ENCODE results near the gene DUS1L. TPM values are rescaled to one million over a fixed set of nuclear protein-coding genes. Genes with fewer than 3 reads are reported as not detected.

DUS1L gene
- total and polyA plus RNA-seq, 2 experiments from 2014 or later = 66.0 to 122 TPM

- TF ChIP-seq ZNF462 (CRISPR knock-in tag; IDR thresholded peaks at IDR 0.05) = no peak
These were observed 51.8 kb downstream of the DUS1L start (continued) for GRCh38 chr17:82013772-82014321.

DNA sequence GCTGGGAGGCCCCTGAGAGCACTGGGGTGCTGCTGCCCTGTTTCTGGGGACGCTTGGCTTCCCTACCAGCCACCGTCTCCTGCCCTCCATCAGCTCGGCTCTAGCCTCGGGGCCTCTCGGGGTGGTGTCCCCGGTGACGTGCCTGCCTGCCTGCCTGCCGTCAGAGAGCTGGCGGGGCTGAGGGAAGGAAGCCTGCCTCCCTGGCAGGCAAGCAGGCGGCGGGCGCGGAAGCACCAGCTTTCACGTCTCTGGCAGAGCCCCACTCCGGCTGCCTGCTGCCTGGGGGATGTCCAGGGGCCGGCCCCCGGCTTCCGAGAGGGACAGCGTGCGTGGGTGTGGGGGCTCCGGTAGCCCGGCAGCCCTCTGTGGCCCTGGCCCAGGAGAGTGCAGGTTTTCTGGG is 52.3 kb downstream of the DUS1L start:
- no peaks in the 10 kb centered on the region for H3K9me2 ChIP-seq (ENCODE audit: insufficient read depth)
- Mint-ChIP-seq H3K27ac (no peak overlapping the region), H3K4me1 (no peaks in the 10 kb centered on the region), H3K27me3 (ENCODE audit: insufficient read depth, low read depth, poor library complexity) (peaks cover 4% of the 10 kb centered on the region), H3K36me3 (ENCODE audit: low read depth) (peaks cover under 1% of the 10 kb centered on the region; the same call in 1 of the 3 replicates), H3K9me3 (no peaks in the 10 kb centered on the region), H3K4me3 (no peak overlapping the region)
- H3K36me3 ChIP-seq (ENCODE audit: insufficient read depth) = no peaks in the 10 kb centered on the region
- ATAC-seq = no peak
- no peak overlapping the region for H3K27ac ChIP-seq (ENCODE audit: low read depth)
- H4K20me1 ChIP-seq (replicated peaks; ENCODE audit: insufficient read depth) = no peaks in the 10 kb centered on the region; the same call in 1 of the 2 replicates
- H3K4me3 ChIP-seq = no peak overlapping the region
- no peaks in the 10 kb centered on the region; the same call in 1 of the 2 replicates for H3K4me1 ChIP-seq (ENCODE audit: insufficient read depth)
- 0 out of 2 replicates have a peak, but pooled peaks cover under 1% of the 10 kb centered on the region for H3F3A ChIP-seq (replicated peaks; ENCODE audit: low read depth)
- no peaks in the 10 kb centered on the region for H3K79me2 ChIP-seq (replicated peaks; ENCODE audit: insufficient read depth)
- no peak overlapping the region for H3K4me2 ChIP-seq
- H3K27me3 ChIP-seq (ENCODE audit: insufficient read depth) = no peaks in the 10 kb centered on the region
- no peak for DNase-seq (ENCODE audit: low spot score)
- no peak overlapping the region for H2AFZ ChIP-seq
- TF ChIP-seq ZNF331 (CRISPR knock-in tag; IDR thresholded peaks at IDR 0.05; ENCODE audit: low read depth) (no peak), EZH2phosphoT487 (IDR thresholded peaks at IDR 0.05; ENCODE audit: unreplicated experiment) (no peak), ZNF114 (CRISPR knock-in tag; IDR thresholded peaks at IDR 0.05) (no peak), CTCF (conservative IDR thresholded peaks at IDR 0.05; ENCODE audit: low read depth in 2 of 2) (no peak), POLR2AphosphoS5 (IDR thresholded peaks at IDR 0.05; ENCODE audit: low read depth) (no peak), CREB1 (CRISPR knock-in tag; IDR thresholded peaks at IDR 0.05; ENCODE audit: low read depth) (no peak), STAT1 (IDR thresholded peaks at IDR 0.05; ENCODE audit: unreplicated experiment) (no peak)
- TF ChIP-seq, protein P1, sequence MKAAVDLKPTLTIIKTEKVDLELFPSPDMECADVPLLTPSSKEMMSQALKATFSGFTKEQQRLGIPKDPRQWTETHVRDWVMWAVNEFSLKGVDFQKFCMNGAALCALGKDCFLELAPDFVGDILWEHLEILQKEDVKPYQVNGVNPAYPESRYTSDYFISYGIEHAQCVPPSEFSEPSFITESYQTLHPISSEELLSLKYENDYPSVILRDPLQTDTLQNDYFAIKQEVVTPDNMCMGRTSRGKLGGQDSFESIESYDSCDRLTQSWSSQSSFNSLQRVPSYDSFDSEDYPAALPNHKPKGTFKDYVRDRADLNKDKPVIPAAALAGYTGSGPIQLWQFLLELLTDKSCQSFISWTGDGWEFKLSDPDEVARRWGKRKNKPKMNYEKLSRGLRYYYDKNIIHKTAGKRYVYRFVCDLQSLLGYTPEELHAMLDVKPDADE (IDR thresholded peaks at IDR 0.05) = no peak

Measured in GM23338 (cell line).